HG03196 (cell line): ENCODE measurements around the gene GPC3.
"Not testable (repeated sequence)": the region's sequence is repeated elsewhere in the genome, so short reads cannot be mapped to it uniquely, and the experiment has no call there.

ENCODE experiments used
- ATAC-seq: cut with Tn5 transposase; IDR thresholded peaks from one replicate; pipeline ENCODE4 v1.9.1; 2021; ENCODE audit not compliant: unreplicated experiment

The GPC3 gene

DNA sequence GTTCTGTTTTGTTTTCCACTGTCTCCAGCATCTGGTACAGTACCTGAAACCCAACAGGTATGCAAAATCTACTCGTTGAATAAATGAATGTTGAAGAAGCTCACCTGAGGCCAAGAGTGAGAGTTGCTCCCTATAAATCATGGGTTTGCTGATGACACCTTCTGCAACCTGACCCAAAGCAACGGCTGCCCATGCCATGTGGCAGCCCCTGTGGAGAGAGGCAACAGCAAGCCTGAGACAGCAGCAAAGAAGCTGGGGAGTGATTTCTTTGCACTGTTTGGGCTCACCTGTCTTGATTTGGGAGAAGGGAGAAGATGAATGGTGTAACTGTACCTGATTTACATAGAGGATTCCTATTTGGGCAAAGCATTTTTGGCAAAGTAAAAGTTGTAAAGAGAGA, 450.3 kb downstream of the GPC3 start:
- ATAC-seq: no peak

- no peak for ATAC-seq
These were observed 451.2 kb downstream of the GPC3 start for GRCh38 chrX:133534172-133534571.

GRCh38 chrX:133533249-133533648, 452.1 kb downstream of the GPC3 start:
- no peak for ATAC-seq

GRCh38 chrX:133530960-133531359, 454.4 kb downstream of the GPC3 start:
- ATAC-seq: no peak

DNA sequence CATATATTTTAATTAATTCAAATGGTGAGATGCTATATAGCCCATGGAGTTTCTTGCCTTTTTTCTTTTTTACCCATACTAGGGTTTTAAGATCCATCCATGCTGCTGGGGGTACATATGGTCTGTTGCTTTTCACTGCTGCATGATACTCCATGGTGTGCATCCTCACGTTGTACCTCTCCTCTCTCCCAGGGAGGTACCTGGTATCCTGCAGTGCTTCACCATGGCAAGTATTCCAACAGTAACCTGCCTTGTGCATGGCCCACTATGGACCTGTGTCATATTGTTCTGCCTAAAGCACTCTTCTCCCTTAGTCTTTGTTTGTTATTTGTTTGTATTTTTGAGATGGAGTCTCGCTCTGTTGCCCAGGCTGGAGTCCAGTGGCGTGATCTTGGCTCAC, 455.8 kb downstream of the GPC3 start:
- ATAC-seq: no peak

DNA sequence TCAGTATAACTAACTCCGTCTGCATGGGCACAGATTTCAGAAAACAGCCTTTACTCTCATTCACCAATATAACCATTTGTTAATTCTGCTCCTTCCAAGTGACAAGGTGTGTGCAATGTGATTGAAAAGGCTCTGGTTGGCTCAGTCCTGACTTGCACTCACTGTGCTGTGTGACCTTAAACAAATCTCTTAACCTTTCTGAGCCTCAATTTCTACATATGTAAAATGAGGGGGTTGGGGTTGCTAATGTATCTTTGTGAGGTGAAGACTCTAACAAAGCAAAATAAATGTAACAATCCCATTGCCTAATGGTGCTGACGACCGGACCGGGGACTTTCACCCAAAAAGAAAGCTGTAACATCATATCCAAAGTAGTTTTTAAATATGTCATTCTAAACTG, 457.6 kb downstream of the GPC3 start:
- no peak for ATAC-seq

GRCh38 chrX:133527415-133527814, 458.0 kb downstream of the GPC3 start:
- ATAC-seq: no peak

GRCh38 chrX:133526773-133527172, 458.6 kb downstream of the GPC3 start:
- not testable (repeated sequence) for ATAC-seq

DNA sequence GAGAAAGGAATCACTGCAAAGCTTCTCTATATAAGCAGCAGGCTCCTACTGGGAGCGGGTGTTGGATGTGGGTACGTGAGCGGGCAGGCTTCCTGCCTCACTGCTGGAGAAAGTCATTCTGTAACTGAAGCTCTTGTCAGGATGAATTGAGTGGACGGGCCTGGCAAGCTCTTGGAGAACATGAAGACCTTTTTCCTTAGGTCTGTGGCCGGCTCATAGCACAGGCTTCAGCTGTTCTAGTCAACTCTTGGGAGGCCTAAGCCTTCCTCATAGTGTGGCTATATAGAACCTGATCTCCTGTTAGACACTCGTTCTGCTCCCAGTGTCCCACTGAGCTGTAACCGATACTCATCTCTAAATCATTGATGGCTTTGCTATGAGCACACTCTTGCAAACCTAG, 461.9 kb downstream of the GPC3 start:
- no peak for ATAC-seq

GRCh38 chrX:133523081-133523487, 462.3 kb downstream of the GPC3 start:
- ATAC-seq: no peak

DNA sequence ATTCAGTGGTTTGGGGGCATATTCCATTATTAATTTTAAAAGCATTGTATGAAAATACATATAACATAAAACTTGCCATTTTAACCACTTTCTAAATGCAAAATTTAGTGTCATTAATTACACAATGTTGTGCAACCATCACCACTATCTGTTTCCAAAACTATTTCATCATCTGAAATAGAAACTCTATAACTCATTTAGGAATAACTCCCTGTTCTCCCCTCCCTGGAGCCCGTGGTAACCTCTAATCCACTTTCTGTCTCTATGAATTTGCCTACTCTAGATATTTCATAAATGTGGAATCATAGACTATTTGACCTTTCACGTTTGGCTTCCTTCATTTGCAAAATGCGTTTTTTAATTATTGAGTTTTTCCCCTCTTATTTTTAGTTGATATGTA, 468.7 kb downstream of the GPC3 start:
- ATAC-seq: no peak

DNA sequence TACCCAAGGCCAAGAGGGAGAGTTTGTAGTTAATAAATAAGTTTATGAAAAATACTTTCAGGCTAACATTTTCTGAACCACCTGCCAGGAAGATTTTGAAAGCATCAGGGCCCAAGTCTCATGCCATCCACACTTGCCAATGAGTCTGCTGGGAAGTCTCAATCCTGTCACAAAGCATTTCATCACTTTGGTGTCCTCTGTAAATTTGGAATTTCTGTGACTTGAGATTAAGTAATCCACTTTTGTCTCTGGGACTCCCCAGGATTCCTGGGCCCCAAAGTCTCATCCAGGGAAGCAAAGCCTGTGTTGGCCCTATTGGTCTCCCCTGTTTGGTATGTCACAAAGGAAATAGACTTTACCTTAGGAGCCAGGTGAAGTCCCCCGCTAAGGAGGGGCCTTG, 470.9 kb downstream of the GPC3 start:
- ATAC-seq: no peak

DNA sequence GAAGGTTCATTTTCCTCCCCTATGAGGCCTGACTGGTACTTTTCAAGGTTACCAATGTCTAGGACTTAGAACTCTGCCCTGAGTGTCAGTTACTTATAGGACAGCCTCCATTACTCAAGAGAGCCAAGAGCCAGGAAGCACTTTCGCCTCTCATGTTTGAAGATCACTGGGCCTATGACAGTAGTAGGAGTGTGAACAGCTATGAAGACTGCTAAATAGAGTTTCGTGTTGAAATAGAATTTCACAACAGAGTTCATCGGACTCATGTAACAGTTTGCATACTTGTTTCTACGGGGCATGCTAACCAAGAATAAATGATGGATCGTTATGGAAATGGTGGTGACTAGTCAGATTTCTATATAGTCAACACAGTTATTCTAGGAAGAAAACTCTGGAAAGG, 472.3 kb downstream of the GPC3 start:
- no peak for ATAC-seq

DNA sequence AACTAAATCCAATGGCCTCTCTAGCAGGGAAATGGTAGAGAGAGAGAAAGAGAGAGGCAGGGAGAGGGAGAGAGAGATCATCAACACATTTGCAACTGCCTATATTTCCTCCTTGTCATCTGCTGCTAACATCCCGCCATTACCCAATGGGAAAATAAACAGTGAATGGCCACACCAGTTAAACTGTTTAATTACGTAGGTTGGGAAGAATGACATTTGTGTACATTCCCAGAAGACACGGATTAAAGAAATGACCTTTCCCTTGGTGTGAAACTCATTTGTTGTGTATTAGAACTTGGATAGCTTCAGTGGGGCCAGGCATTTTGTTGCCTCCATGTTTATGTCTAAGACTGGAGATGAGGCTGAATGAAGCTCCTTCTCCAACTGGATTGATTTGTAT, 474.4 kb downstream of the GPC3 start:
- ATAC-seq: no peak

DNA sequence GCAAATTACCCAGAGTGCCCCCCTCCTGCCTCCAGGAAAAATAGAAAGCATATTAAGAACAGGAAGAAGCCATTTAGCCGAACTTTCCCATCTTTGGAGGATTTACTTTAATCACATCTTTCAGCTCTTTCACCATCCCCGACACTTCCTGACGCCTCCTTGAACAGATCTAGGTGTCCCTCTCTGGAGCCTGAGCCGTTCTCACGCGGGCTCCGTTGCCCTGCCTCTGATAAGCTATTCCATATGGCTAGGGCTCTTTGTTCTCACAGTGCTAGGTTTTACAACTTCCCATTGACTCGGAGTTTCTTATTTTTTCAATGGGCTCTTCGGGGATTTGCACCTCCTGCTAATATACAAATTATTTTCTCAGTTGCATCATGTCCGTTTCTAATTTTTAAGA, 488.0 kb downstream of the GPC3 start:
- no peak for ATAC-seq

- no peak for ATAC-seq
These were observed 489.7 kb downstream of the GPC3 start for GRCh38 chrX:133495464-133496391.

- no peak for ATAC-seq
These were observed 492.0 kb downstream of the GPC3 start for GRCh38 chrX:133493366-133493765.

GRCh38 chrX:133490955-133491354, 494.4 kb downstream of the GPC3 start:
- no peak for ATAC-seq
